GM18505 (cell line): ENCODE data around the gene L3MBTL4.
"Not testable (repeated sequence)": the region's sequence is repeated elsewhere in the genome, so short reads cannot be mapped to it uniquely, and the experiment has no call there.

Experiments
- ATAC-seq: cut with Tn5 transposase; IDR thresholded peaks from one replicate; pipeline ENCODE4 v1.9.1; 2021; ENCODE audit not compliant: unreplicated experiment
- POLR2A ChIP-seq: IDR thresholded peaks from 4 replicates; pipeline ENCODE4 v1.6.1; 2011; ENCODE audit warnings: borderline replicate concordance; ENCODE audit not compliant: insufficient read depth, insufficient read length; ENCODE audit errors: extremely low read depth

L3MBTL4 gene

DNA sequence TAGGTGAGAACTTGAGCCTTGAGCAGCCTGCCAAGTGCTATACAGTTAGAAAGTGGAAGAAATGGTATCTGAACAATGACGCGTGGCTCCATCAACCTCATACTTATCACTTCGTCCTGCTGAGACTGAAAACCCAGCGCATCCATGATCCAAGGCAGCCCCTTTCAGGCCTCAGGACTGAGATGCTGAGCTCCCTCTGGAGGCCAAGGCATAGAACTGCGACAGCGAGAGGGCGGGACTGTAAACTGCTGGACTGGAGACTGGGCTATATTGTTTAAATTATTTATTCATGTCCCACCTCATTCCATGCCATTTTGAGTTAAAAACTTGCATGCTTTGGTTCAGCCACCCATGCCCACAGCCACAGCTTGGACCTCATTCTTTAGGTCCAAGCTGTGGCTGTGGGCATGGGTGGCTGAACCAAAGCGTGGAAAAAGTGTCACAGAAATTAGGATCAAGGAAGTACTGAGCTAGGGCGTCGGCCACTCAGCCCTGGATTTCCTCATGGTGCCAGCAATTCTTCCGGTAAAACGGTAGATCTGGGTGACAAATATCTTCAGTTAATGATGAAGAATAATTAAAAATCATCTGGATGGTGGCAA lies 195.5 kb downstream of the L3MBTL4 start:
- no peak for TF ChIP-seq POLR2A
- ATAC-seq, result no peak

DNA sequence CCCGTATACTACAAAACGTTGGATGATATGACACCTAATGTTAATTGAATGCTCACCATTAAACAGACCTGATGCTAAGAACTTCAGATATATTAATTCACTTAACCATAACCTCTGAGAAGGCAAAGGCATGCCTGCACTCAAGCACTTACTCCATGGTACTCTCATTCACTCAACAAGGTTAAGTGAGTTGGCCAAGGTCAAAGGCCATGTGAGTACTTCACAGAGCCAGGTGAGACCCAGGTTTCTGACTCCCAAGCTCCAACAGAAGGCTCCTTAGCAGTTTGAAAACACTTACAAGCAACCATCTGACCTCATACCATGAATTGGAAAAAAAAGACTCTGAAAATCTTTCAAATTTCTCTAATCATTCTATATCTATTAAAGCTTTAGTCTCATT lies 198.8 kb downstream of the L3MBTL4 start:
- TF ChIP-seq POLR2A, result no peak
- no peak for ATAC-seq

DNA sequence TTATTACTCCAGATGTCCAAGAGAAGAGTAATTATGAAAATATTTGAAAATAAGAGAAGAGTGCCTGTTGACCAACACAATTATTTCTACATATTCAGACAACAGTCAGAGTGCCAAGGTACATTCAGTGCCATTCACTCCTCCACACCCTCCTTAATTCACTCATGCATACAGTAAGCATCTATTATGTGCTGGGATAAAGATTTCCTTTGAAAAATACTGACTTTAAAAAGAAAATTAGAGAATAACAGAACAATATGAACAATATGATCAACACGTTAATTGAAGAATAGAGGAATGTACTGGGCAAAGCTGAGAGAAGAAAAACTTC lies 203.6 kb downstream of the L3MBTL4 start:
- ATAC-seq, result no peak
- TF ChIP-seq POLR2A, result no peak

DNA sequence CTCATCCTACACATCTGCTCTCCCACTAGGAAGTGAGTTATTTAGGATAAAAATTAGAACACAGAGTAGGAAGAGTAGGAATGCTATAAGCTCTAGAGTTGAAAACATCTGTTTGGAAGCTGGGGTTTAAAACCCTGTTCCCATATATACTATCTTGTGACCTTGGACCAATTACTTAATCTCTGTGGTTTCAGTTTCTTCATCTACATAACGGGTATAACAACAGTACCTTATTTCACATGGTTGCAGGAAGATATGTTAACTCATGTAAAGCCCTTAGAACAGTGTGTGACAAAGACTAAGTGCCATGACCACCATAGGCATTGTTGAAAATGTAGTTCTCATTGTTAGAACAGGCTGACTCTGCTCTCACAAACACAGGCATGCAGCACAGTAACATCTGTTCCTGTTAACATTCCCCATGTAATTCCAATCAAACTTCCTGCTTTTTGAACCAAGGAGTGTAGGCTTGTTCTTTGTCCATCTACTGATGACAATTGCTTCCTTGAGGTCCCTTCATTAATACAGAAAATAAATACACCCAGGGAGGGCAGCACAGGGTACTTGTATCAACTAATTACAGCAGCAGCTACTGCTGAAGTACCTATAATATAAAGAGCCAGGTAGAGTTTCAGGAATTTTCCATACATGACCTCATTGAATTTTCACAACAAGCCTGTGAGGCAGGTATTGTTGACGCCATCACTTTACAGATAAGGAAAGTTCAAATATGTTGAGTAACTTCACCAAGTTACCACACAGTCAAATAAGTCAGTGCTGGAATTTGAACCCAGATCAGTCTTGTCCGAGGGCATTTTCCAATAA lies 204.2 kb downstream of the L3MBTL4 start:
- TF ChIP-seq POLR2A, result no peak
- no peak for ATAC-seq

DNA sequence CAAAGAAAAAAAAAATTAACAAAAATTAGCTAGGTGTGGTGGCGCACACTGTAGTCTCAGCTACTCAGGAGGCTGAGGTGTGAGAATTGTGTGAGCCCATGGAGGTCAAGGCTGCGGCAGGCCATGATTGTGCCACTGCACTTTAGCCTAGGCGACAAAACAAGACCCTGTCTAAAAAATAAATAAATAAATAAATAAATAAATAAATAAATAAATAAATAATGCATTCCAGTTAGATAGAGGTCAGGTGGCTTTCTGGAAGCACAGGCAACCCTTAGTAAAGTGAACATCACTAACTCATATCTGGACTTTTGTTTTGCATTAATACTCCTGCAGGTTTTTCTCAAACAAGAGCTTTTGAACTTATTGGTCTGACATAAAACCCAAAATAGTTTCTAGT lies 206.8 kb downstream of the L3MBTL4 start:
- no peak for ATAC-seq
- TF ChIP-seq POLR2A, result no peak

DNA sequence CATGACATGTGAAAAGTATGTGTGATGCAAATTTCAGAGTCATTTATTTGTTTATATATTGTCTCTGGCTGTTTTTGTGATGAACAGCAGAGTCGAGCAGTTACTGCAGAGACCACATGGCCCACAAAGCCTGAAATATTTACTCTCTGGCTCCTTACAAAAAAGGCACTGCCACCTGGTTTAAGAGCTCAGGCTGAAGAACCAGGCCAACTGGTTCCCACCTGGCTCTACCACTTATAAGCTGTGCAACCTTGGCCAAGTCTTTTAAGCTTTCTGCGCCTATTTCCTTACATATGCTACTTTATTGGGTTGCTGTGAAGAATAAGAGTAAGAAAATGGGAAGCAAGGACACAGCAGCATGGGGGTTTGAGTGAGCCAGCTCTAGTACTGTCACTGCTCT lies 207.6 kb downstream of the L3MBTL4 start:
- TF ChIP-seq POLR2A, result no peak

DNA sequence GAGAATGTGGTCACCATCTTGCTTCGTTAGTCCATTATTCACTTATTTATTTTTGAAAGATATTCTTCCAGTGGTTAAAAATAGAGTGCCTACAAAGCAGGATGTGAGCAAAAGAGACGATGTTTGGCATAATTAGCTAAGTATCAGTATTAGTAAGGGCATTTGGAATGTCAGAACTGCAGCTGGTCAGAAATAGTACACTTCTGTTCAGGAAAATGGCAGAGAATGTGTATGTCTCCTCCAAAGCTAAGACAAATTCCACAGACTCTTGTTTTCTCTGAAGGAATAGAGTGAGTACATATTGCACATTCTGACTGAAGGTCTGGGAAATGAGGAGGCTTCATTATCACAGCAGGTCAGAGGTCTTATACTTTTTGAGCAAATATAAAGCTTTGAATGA lies 209.0 kb downstream of the L3MBTL4 start:
- no peak for TF ChIP-seq POLR2A
- no peak for ATAC-seq

More for the DNA sequence above, 207.6 kb downstream of the L3MBTL4 start:
- no peak for ATAC-seq

DNA sequence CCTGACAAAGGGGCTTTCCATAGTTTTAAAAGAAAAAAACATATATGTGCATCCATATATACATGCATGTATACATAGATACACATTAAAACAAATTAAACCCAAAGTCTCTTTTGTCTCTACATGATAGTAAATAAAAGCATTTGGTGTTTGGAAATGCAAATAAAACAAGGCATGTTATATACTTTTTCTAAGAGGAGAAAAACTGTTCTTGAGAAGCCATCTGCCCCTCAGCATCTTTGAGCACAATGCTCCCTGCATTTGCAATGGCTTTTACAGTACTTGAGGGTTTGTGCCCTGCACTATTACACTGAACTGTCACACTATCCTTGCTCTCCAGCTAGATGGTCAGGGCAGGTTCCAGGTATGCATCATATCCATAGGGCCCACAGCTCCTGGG lies 210.2 kb downstream of the L3MBTL4 start:
- ATAC-seq, result no peak
- no peak for TF ChIP-seq POLR2A

DNA sequence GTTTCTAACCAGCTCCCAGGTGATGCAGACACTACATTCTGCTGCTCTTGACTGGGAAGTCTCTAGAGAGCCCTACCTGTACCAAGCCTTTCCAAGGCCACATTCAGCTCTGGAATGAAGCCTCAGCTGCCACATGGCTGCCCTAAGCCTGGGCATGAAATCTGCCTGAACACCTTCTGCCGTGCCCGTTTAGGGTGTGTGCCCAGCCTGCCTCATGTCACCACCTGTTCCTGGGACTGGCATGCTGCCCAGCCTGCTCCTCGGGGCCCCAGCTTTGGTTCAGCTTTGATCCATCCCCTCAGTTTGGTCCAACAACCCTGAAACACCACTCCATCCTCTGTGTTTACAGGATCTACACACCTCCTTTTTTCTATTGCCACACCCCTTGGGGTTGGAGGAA lies 210.9 kb downstream of the L3MBTL4 start:
- ATAC-seq, result no peak
- no peak for TF ChIP-seq POLR2A

DNA sequence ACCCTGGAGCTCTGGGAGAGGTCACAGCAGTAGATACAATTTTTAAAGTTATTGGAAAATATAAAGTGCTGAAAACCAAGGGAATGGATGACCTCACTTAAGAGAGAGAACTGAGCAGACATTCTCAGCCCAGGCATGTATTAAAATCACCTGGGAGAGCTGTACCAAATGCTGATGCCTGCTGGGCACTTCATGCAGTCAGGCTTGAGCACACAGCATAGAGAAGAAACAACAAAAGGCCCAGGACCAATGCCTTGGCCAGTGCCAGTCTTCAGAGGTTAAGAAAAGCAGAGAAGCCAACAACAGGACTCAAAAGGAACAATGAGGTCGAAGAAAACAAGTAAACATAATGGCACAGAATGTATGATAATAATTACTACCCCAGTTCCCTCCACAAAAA lies 211.8 kb downstream of the L3MBTL4 start:
- TF ChIP-seq POLR2A, result no peak
- ATAC-seq, result no peak

DNA sequence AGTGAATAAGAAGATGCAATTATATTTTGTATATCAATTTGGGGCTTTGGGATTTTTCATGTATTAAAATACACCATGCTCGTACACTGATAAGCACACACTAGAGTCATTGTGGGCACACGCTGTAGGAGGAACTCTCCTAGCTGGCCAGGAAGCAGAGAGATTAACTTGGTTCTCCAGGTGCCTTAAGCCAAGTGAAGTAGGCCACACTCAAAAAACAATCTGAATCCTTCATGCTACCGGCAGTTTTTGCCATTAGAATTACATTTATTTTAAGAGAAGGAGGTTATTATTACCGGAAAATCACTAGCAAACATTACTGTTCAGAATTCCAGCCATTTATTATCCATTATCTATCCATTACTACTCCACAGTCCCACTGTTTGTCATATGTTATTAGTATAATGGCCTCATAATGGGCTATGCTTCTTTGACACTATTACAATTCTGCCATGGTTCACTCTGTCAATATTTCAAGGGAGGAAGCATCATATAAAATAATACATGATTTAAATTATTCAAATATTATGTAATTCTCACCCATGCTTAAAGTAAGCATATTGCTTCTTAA lies 214.4 kb downstream of the L3MBTL4 start:
- no peak for ATAC-seq
- no peak for TF ChIP-seq POLR2A

DNA sequence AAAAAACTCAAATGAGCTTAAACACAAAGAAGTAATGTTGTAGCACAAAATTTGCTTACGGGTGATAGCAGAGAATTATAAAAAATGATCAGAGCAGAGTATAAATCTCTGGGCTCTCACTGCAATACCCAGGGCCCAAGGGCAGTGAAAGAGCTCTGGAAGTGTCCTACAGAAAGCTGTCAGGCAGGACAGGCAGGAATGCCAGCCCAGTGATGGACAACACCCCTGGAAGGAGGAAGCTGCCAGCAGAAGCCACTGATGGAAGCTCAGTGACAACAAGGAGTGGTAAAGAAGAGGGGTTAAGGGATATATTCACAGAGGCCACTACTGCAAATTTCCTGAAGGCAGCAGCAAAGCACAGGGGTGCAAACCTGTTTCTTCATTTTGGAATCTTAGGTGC lies 214.9 kb downstream of the L3MBTL4 start:
- no peak for TF ChIP-seq POLR2A
- no peak for ATAC-seq

DNA sequence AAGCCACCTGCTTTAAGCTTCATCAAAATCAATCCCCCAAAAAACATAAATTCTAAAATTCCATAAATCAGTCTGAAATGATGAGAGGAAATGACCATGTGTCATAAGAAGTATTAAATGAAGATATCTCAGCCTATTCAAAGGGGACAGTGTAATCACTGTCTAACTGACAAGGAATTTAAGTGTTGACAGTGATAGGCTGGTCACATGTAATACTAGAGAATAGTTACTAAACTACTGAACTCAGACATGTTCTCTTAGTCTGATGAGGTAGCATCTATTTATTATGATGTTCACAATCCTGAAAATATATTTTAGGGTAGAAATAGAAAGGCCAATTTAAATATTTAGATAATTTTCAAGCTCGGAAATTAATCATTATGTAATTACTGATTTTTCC lies 216.1 kb downstream of the L3MBTL4 start:
- no peak for ATAC-seq
- no peak for TF ChIP-seq POLR2A

DNA sequence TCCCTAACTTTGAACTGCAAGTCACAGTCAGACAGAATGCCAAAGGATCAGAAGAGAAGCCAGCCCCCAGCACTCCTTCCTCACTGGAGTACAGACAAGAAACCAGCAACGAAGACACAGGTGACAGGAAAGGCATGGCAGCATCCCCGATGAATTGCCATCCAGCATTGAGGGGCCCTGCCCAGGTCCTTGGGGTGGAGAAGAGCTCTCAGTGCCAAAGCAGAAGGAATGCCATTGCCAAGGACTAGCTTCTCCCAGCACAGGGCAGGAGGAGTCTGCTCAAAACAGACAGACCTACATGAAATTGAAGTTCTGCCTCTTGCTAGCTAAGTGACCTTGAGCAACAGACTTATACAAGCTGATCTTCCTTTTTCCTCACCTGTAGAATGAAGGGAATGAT lies 220.1 kb downstream of the L3MBTL4 start:
- TF ChIP-seq POLR2A, result no peak
- no peak for ATAC-seq

DNA sequence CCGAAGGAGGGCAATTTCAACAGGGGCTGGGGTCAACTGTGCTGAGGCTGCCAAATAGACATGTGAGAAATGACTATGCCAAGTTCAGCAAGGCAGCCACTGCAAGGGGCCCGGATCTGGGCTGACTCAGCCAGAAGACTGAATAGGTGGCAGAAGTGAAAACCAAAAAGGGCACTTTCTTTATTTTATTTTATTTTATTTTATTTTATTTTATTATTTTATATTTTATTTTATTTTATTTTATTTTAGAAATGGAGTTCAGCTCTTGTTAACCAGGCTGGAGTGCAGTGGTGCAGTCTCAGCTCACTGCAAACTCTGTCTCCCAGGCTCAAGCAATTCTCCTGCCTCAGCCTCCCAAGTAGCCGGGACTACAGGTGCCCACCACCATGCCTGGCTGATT lies 228.9 kb downstream of the L3MBTL4 start:
- not testable (repeated sequence) for ATAC-seq
